HepG2 (cell line): ENCODE results near the gene FTL. TPM values are rescaled to one million over a fixed set of nuclear protein-coding genes. Genes with fewer than 3 reads are reported as not detected.

ENCODE experiments used
- ADNP ChIP-seq: sonication (generic); formaldehyde crosslinking; IDR thresholded peaks from 2 replicates; pipeline ENCODE4 v1.4.0; 2020; ENCODE audit warnings: missing genetic modification reagents
- ESRRA ChIP-seq: sonication (generic); formaldehyde crosslinking; IDR thresholded peaks from 2 replicates; pipeline ENCODE4 v1.5.1; 2020; ENCODE audit warnings: mild to moderate bottlenecking, low read depth, missing genetic modification reagents
- HNF1B ChIP-seq: sonication (generic); formaldehyde crosslinking; IDR thresholded peaks from 2 replicates; pipeline ENCODE4 v1.5.1; 2020; ENCODE audit warnings: mild to moderate bottlenecking, moderate library complexity, missing genetic modification reagents
- MAX ChIP-seq: IDR thresholded peaks from 2 replicates; pipeline ENCODE4 v1.6.1; 2012; ENCODE audit warnings: inconsistent platforms
- MEIS1 ChIP-seq: sonication (generic); formaldehyde crosslinking; IDR thresholded peaks from 2 replicates; pipeline ENCODE4 v1.9.0; 2021; ENCODE audit warnings: mild to moderate bottlenecking, missing genetic modification reagents, moderate library complexity, borderline replicate concordance
- MYC ChIP-seq: sonication (generic); formaldehyde crosslinking; IDR thresholded peaks from 2 replicates; pipeline ENCODE4 v1.9.0; 2021; ENCODE audit warnings: missing genetic modification reagents, borderline replicate concordance
- NRL ChIP-seq: sonication (generic); formaldehyde crosslinking; IDR thresholded peaks from 2 replicates; pipeline ENCODE4 v1.5.0; 2020; ENCODE audit warnings: missing genetic modification reagents, mild to moderate bottlenecking, moderate library complexity, borderline replicate concordance
- PCBP1 ChIP-seq: fragments of 200-400 bp; formaldehyde crosslinking; IDR thresholded peaks from 2 replicates; pipeline ENCODE4 v1.6.1; 2017; ENCODE audit warnings: mild to moderate bottlenecking, low read depth, low read length, borderline replicate concordance
- RORA ChIP-seq: sonication (generic); formaldehyde crosslinking; IDR thresholded peaks from 2 replicates; pipeline ENCODE4 v1.5.0; 2020; ENCODE audit warnings: mild to moderate bottlenecking, missing genetic modification reagents, moderate library complexity
- SNAI1 ChIP-seq: sonication (generic); formaldehyde crosslinking; IDR thresholded peaks from 2 replicates; pipeline ENCODE4 v1.5.0; 2020; ENCODE audit warnings: mild to moderate bottlenecking, missing genetic modification reagents, borderline replicate concordance
- SOX5 ChIP-seq: IDR thresholded peaks from 2 replicates; pipeline ENCODE4 v1.6.1; 2016; ENCODE audit warnings: borderline replicate concordance
- USF2 ChIP-seq, 2 experiments: sonication (generic) in 1 of 2; formaldehyde crosslinking in 1 of 2; IDR thresholded peaks; 2 replicates each; pipeline versions ENCODE4 v1.5.1 to v1.6.1; 2011 to 2020; ENCODE audit warnings: borderline replicate concordance in 1 of 2, low read depth in 1 of 2, low read length in 1 of 2, mild to moderate bottlenecking in 1 of 2, missing genetic modification reagents in 1 of 2, moderate library complexity in 1 of 2
- XRCC5 ChIP-seq: fragments of 200-400 bp; formaldehyde crosslinking; optimal IDR thresholded peaks from 2 replicates; pipeline ENCODE3; 2017; ENCODE audit warnings: mild to moderate bottlenecking, low read length
- ZBTB10 ChIP-seq: sonication (generic); formaldehyde crosslinking; IDR thresholded peaks from 2 replicates; pipeline ENCODE4 v1.4.0; 2020; ENCODE audit warnings: missing genetic modification reagents, borderline replicate concordance
- ZFX ChIP-seq: sonication (generic); formaldehyde crosslinking; IDR thresholded peaks from 2 replicates; pipeline ENCODE4 v1.4.0; 2020; ENCODE audit warnings: mild to moderate bottlenecking, low read depth, missing genetic modification reagents, moderate library complexity
- ZNF224 ChIP-seq: sonication (generic); formaldehyde crosslinking; IDR thresholded peaks from 2 replicates; pipeline ENCODE4 v1.5.0; 2020; ENCODE audit warnings: mild to moderate bottlenecking, missing genetic modification reagents
- ZNF496 ChIP-seq: sonication (generic); formaldehyde crosslinking; IDR thresholded peaks from 2 replicates; pipeline ENCODE4 v1.8.1; 2023; ENCODE audit warnings: mild to moderate bottlenecking, moderate library complexity, missing genetic modification reagents; ENCODE audit not compliant: insufficient replicate concordance
- polyA plus RNA-seq, 8 experiments: library from polyadenylated mRNA; depleted of rRNA in 3 of 8; stranded (reverse) in 7 of 8; unstranded in 1 of 8; fragments of >200 nt; fragmentation: Illumina TruSeq in 4 of 8; extraction: Trizol in 4 of 8; gene quantifications; 2 replicates each; pipeline versions ENCODE4 v1.2.1 to v1.2.3, GENCODE V29; 2011 to 2016; ENCODE audit warnings: low read depth in 4 of 8, missing spikeins in 1 of 8, mixed read lengths in 1 of 8; ENCODE audit not compliant: insufficient read depth in 1 of 8
- total RNA-seq, 5 experiments: library from RNA; depleted of rRNA; stranded (reverse); fragments of >200 nt; fragmentation: Illumina TruSeq; extraction: Trizol; gene quantifications; 2 replicates each; pipeline ENCODE4 v1.2.3, GENCODE V29; 2016; ENCODE audit warnings: low read depth in 1 of 5
- TF ChIP-seq, protein P1 (sequence below): IDR thresholded peaks from 2 replicates; pipeline ENCODE4 v1.6.1; 2016; ENCODE audit warnings: missing compliant biosample characterization, missing genetic modification reagents, borderline replicate concordance

The FTL gene
- total and polyA plus RNA-seq, 2 of the 13 experiments (the other 11 are each of a cell fraction or from before 2014, with no cell fraction given), result 2,721 to 8,800 TPM

DNA sequence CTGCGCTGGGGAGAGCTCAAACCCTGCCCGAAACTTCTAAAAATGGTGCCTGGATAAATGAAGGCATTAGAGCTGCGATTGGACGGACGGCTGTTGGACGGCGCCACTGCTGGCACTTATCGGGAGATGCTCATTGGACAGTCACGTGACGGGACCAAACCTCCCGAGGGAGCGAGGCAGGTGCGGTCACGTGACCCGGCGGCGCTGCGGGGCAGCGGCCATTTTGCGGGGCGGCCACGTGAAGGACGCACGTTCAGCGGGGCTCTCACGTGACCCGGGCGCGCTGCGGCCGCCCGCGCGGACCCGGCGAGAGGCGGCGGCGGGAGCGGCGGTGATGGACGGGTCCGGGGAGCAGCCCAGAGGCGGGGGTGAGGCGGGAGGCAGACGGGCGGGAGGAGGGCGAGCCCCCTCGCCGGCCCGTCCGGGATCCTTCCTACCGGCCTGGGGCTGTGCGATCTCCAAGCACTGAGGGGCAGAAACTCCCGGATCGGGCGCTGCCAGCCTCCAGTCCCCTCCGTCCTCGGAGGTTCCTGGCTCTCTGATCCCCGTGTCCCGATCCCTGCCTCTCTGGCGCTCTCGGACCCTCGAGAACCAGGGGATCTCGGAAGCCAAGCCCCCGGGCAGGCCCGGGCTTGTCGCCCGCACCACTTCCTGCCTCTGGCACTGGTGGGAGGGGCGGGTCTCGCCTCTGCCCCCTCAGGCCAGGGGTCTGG lies 10.4 kb upstream of the FTL start, which contains the start of gene BAX (continued):
- no peak for TF ChIP-seq ZBTB10
- TF ChIP-seq USF2 (IDR thresholded peaks at IDR 0.05; ENCODE audit: low read depth, low read length), result peak; percentile 100
- TF ChIP-seq USF2 (CRISPR knock-in tag; IDR thresholded peaks at IDR 0.05; ENCODE audit: borderline replicate concordance), result peak; percentile 96; the same call in 1 of the 2 replicates
- peak; percentile 73 for TF ChIP-seq HNF1B (CRISPR knock-in tag)
- peak; percentile 13; the same call in 1 of the 2 replicates for TF ChIP-seq ZFX (CRISPR knock-in tag)
- no peak for TF ChIP-seq ZNF224 (CRISPR knock-in tag)
- TF ChIP-seq XRCC5, result no peak
- TF ChIP-seq SOX5 (CRISPR knock-in tag), result peak; percentile 46; the same call in 1 of the 2 replicates
- TF ChIP-seq ADNP (CRISPR knock-in tag), result no peak
- TF ChIP-seq MYC, result peak; percentile 82
- no peak for TF ChIP-seq NRL (CRISPR knock-in tag)
- peak; percentile 50; the same call in 1 of the 2 replicates for TF ChIP-seq ESRRA (CRISPR knock-in tag)
- no peak for TF ChIP-seq RORA (CRISPR knock-in tag)
- peak; percentile 68; the same call in 1 of the 2 replicates for TF ChIP-seq SNAI1 (CRISPR knock-in tag)
- peak; percentile 94 for TF ChIP-seq MAX
- TF ChIP-seq ZNF496 (CRISPR knock-in tag), result no peak
- TF ChIP-seq, protein P1, sequence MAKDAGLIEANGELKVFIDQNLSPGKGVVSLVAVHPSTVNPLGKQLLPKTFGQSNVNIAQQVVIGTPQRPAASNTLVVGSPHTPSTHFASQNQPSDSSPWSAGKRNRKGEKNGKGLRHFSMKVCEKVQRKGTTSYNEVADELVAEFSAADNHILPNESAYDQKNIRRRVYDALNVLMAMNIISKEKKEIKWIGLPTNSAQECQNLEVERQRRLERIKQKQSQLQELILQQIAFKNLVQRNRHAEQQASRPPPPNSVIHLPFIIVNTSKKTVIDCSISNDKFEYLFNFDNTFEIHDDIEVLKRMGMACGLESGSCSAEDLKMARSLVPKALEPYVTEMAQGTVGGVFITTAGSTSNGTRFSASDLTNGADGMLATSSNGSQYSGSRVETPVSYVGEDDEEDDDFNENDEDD (CRISPR knock-in tag), result peak; percentile 72; the same call in 1 of the 2 replicates
- TF ChIP-seq MEIS1 (CRISPR knock-in tag), result no peak
- 0 out of 2 replicates have a peak, but pooled peaks have one; percentile 44 for TF ChIP-seq PCBP1
